K562 (cell line): ENCODE measurements around the gene SCNN1A. TPM values are rescaled to one million over a fixed set of nuclear protein-coding genes. Genes with fewer than 3 reads are reported as not detected.
A peak's percentile ranks its signal among the peaks of the same experiment; 100 is the strongest.

Source experiments
- ASH1L ChIP-seq: fragments of 450-650 bp; IDR thresholded peaks from 2 replicates; pipeline ENCODE4 v1.6.1; 2018; ENCODE audit warnings: borderline replicate concordance, mild to moderate bottlenecking, low read depth; ENCODE audit not compliant: partially characterized antibody
- CBX2 ChIP-seq: fragments of 200-600 bp; sonication (generic); IDR thresholded peaks from one replicate; pipeline ENCODE4 v1.6.1; 2012; ENCODE audit warnings: mild to moderate bottlenecking, low read length, inconsistent platforms; ENCODE audit not compliant: insufficient read depth, poor library complexity, severe bottlenecking
- CXXC5 ChIP-seq: fragments of 250-450 bp; sonication (Bioruptor Pico); IDR thresholded peaks from 2 replicates; pipeline ENCODE4 v1.8.0; 2022; ENCODE audit warnings: inconsistent platforms, mild to moderate bottlenecking, moderate library complexity
- FOXM1 ChIP-seq, 2 experiments: fragments of 450-650 bp in 1 of 2; sonication (generic) in 1 of 2; formaldehyde crosslinking in 1 of 2; IDR thresholded peaks; 2 replicates each; pipeline versions ENCODE4 v1.6.1 to v1.9.0; 2017 to 2022; ENCODE audit warnings: low read depth in 2 of 2, mild to moderate bottlenecking in 2 of 2, missing genetic modification reagents in 1 of 2, moderate library complexity in 1 of 2
- FOXP1 ChIP-seq: sonication (generic); formaldehyde crosslinking; IDR thresholded peaks from 2 replicates; pipeline ENCODE4 v1.8.0; 2022; ENCODE audit warnings: mild to moderate bottlenecking, missing genetic modification reagents
- LCOR ChIP-seq: sonication (generic); formaldehyde crosslinking; IDR thresholded peaks from 2 replicates; pipeline ENCODE4 v1.8.0; 2022; ENCODE audit warnings: mild to moderate bottlenecking, missing genetic modification reagents
- MLLT1 ChIP-seq, 2 experiments: fragments of 450-650 bp; IDR thresholded peaks; 2 replicates each; pipeline ENCODE4 v1.6.1; 2016
- NFRKB ChIP-seq: fragments of 450-650 bp; IDR thresholded peaks from 2 replicates; pipeline ENCODE4 v1.6.1; 2016; ENCODE audit warnings: low read depth
- TFE3 ChIP-seq: fragments of 450-650 bp; formaldehyde crosslinking; IDR thresholded peaks from 2 replicates; pipeline ENCODE4 v1.4.0; 2020; ENCODE audit warnings: mild to moderate bottlenecking, mixed read lengths
- TRIM24 ChIP-seq, 2 experiments: fragments of 450-650 bp; IDR thresholded peaks; 2 replicates each; pipeline ENCODE4 v1.6.1; 2016
- ZNF384 ChIP-seq: IDR thresholded peaks from 2 replicates; pipeline ENCODE4 v1.6.1; 2012; ENCODE audit warnings: low read depth, low read length, improper control_type of control experiment
- polyA plus RNA-seq, 8 experiments: library from polyadenylated mRNA; depleted of rRNA in 4 of 8; stranded (reverse) in 5 of 8; unstranded in 3 of 8; fragments of >200 nt; fragmentation: Nextera tagmentation in 2 of 8; fragmentation: Illumina TruSeq in 1 of 8; extraction: Ambion mirVana in 2 of 8; extraction: Trizol in 1 of 8; gene quantifications; 2 replicates each; pipeline versions ENCODE4 v1.2.1 to v1.2.3, GENCODE V29; 2011 to 2014; ENCODE audit warnings: inconsistent platforms in 1 of 8, missing spikeins in 1 of 8
- total RNA-seq, 7 experiments: library from RNA; depleted of rRNA in 6 of 7; stranded (reverse); fragments of >200 nt in 6 of 7; fragmentation: Illumina TruSeq in 2 of 7; extraction: Trizol in 2 of 7; gene quantifications; 2 replicates each; pipeline versions ENCODE4 v1.2.1 to v1.2.3, GENCODE V29; 2011 to 2021; ENCODE audit warnings: low replicate concordance in 1 of 7
- TF ChIP-seq, protein P1 (sequence below): fragments of 450-650 bp; formaldehyde crosslinking; IDR thresholded peaks from 2 replicates; pipeline ENCODE4 v1.4.0; 2020; ENCODE audit warnings: mild to moderate bottlenecking, moderate library complexity
- TF ChIP-seq, protein P2 (sequence below), 3 experiments: fragments of 200-800 bp in 1 of 3; fragments of 250-450 bp in 1 of 3; fragments of 450-650 bp in 1 of 3; sonication (Bioruptor Pico) in 1 of 3; sonication (Bioruptor generic) in 1 of 3; formaldehyde crosslinking in 1 of 3; IDR thresholded peaks; 2 replicates each; pipeline versions ENCODE4 v1.6.1 to v1.8.0; 2016 to 2022; ENCODE audit warnings: mild to moderate bottlenecking in 2 of 3, missing genetic modification characterization in 2 of 3, missing compliant biosample characterization in 1 of 3, moderate library complexity in 1 of 3
- TF ChIP-seq, protein P3 (sequence below): fragments of 250-450 bp; sonication (Bioruptor Pico); IDR thresholded peaks from 2 replicates; pipeline ENCODE4 v1.5.0; 2022; ENCODE audit warnings: mild to moderate bottlenecking

Gene SCNN1A
- total and polyA plus RNA-seq, 9 of the 15 experiments (the other 6 are each of a cell fraction or from before 2014, with no cell fraction given): 0.15 to 0.49 (median 0.32) TPM; not detected in 5

- TF ChIP-seq TFE3 (CRISPR knock-in tag) (peak; percentile 23; the same call in 1 of the 2 replicates), FOXP1 (CRISPR knock-in tag) (peak; percentile 85), TRIM24 (IDR thresholded peaks at IDR 0.05) (0 out of 4 replicates have a peak, but pooled peaks of 1 of the 2 experiments have one; percentile 31), CBX2 (no peak), LCOR (peak; percentile 50), CXXC5 (peak; percentile 87), ASH1L (no peak), MLLT1 (IDR thresholded peaks at IDR 0.05) (peak in 1 of 2 experiments; percentile 17; a peak in 1 of 4 replicates), NFRKB (peak; percentile 56; the same call in 1 of the 2 replicates), ZNF384 (no peak), FOXM1 (IDR thresholded peaks at IDR 0.05; ENCODE audit: low read depth) (no peak), FOXM1 (CRISPR knock-in tag; IDR thresholded peaks at IDR 0.05; ENCODE audit: low read depth) (0 out of 2 replicates have a peak, but pooled peaks have one; percentile 47)
- TF ChIP-seq, protein P1, sequence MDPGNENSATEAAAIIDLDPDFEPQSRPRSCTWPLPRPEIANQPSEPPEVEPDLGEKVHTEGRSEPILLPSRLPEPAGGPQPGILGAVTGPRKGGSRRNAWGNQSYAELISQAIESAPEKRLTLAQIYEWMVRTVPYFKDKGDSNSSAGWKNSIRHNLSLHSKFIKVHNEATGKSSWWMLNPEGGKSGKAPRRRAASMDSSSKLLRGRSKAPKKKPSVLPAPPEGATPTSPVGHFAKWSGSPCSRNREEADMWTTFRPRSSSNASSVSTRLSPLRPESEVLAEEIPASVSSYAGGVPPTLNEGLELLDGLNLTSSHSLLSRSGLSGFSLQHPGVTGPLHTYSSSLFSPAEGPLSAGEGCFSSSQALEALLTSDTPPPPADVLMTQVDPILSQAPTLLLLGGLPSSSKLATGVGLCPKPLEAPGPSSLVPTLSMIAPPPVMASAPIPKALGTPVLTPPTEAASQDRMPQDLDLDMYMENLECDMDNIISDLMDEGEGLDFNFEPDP: no peak
- TF ChIP-seq, protein P2, sequence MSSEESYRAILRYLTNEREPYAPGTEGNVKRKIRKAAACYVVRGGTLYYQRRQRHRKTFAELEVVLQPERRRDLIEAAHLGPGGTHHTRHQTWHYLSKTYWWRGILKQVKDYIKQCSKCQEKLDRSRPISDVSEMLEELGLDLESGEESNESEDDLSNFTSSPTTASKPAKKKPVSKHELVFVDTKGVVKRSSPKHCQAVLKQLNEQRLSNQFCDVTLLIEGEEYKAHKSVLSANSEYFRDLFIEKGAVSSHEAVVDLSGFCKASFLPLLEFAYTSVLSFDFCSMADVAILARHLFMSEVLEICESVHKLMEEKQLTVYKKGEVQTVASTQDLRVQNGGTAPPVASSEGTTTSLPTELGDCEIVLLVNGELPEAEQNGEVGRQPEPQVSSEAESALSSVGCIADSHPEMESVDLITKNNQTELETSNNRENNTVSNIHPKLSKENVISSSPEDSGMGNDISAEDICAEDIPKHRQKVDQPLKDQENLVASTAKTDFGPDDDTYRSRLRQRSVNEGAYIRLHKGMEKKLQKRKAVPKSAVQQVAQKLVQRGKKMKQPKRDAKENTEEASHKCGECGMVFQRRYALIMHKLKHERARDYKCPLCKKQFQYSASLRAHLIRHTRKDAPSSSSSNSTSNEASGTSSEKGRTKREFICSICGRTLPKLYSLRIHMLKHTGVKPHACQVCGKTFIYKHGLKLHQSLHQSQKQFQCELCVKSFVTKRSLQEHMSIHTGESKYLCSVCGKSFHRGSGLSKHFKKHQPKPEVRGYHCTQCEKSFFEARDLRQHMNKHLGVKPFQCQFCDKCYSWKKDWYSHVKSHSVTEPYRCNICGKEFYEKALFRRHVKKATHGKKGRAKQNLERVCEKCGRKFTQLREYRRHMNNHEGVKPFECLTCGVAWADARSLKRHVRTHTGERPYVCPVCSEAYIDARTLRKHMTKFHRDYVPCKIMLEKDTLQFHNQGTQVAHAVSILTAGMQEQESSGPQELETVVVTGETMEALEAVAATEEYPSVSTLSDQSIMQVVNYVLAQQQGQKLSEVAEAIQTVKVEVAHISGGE (CRISPR knock-in tag; IDR thresholded peaks at IDR 0.05): peak in 1 of 3 experiments; percentile 56; a peak in 2 of 6 replicates
- TF ChIP-seq, protein P3, sequence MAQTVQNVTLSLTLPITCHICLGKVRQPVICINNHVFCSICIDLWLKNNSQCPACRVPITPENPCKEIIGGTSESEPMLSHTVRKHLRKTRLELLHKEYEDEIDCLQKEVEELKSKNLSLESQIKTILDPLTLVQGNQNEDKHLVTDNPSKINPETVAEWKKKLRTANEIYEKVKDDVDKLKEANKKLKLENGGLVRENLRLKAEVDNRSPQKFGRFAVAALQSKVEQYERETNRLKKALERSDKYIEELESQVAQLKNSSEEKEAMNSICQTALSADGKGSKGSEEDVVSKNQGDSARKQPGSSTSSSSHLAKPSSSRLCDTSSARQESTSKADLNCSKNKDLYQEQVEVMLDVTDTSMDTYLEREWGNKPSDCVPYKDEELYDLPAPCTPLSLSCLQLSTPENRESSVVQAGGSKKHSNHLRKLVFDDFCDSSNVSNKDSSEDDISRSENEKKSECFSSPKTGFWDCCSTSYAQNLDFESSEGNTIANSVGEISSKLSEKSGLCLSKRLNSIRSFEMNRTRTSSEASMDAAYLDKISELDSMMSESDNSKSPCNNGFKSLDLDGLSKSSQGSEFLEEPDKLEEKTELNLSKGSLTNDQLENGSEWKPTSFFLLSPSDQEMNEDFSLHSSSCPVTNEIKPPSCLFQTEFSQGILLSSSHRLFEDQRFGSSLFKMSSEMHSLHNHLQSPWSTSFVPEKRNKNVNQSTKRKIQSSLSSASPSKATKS (CRISPR knock-in tag): no peak
Measured at GRCh38 chr12:6383572-6384498, 8.5 kb upstream of the SCNN1A start, which contains the start of gene LTBR (continued).
